SK-N-SH (cell line): ENCODE results near the gene PSMD1. TPM values are rescaled to one million over a fixed set of nuclear protein-coding genes. Genes with fewer than 3 reads are reported as not detected.

Experiments used
- CTCF ChIA-PET: fragments of 300-600, 350-600 bp; formaldehyde crosslinking; extraction: SDS; loops from one replicate; lab custom pipeline; 2021; lab: Yijun Ruan, JAX
- POLR2A ChIA-PET: fragments of 350-600 bp; sonication (Branson Sonifier 250); formaldehyde crosslinking; extraction: SDS; loops from one replicate; lab custom pipeline; 2020; ENCODE audit warnings: antibody characterized with exemption, inconsistent platforms; lab: Yijun Ruan, JAX
- DNase-seq: peaks from one replicate; pipeline ENCODE4 v3.0.0; 2012
- H2AFZ ChIP-seq: fragments of 200-600 bp; sonication (generic); 2 replicates; pipeline ENCODE4 v1.8.1; 2016; ENCODE audit warnings: antibody characterized with exemption, mild to moderate bottlenecking, low read depth
- H3F3A ChIP-seq: fragments of 200-600 bp; sonication (generic); replicated peaks from 2 replicates; pipeline ENCODE3; 2016; ENCODE audit warnings: antibody characterized with exemption, mild to moderate bottlenecking; ENCODE audit not compliant: insufficient read depth
- H3K27ac ChIP-seq, 2 experiments: fragments of 200-500 bp in 1 of 2; fragments of 200-600 bp in 1 of 2; sonication (Bioruptor generic) in 1 of 2; sonication (generic), shearing (Covaris generic) in 1 of 2; 2 replicates each; pipeline versions ENCODE4 v1.5.1 to v1.6.1; 2014 to 2016; ENCODE audit warnings: low read depth in 2 of 2, inconsistent platforms in 1 of 2, low read length in 1 of 2, mild to moderate bottlenecking in 1 of 2, mixed read lengths in 1 of 2
- H3K27me3 ChIP-seq: fragments of 200-600 bp; sonication (generic), shearing (Covaris generic); 2 replicates; pipeline ENCODE4 v1.6.1; 2016; ENCODE audit warnings: mixed run types; ENCODE audit not compliant: insufficient read depth
- H3K36me3 ChIP-seq, 2 experiments: fragments of 200-500 bp in 1 of 2; fragments of 200-600 bp in 1 of 2; sonication (Bioruptor generic) in 1 of 2; sonication (generic) in 1 of 2; replicated peaks in 1 of 2; 2 replicates each; pipeline versions ENCODE3 to v1.5.1; 2014 to 2016; ENCODE audit warnings: low read length in 1 of 2, mild to moderate bottlenecking in 1 of 2; ENCODE audit not compliant: insufficient read depth in 2 of 2, control insufficient read depth in 1 of 2
- H3K4me1 ChIP-seq, 2 experiments: fragments of 200-500 bp in 1 of 2; fragments of 200-600 bp in 1 of 2; sonication (Bioruptor generic) in 1 of 2; sonication (generic), shearing (Covaris generic) in 1 of 2; 2 replicates each; pipeline versions ENCODE4 v1.5.1 to v1.6.1; 2014 to 2016; ENCODE audit warnings: low read depth in 1 of 2, low read length in 1 of 2, mixed run types in 1 of 2; ENCODE audit not compliant: insufficient read depth in 2 of 2, control insufficient read depth in 1 of 2
- H3K4me2 ChIP-seq: fragments of 200-600 bp; sonication (generic), shearing (Covaris generic); 2 replicates; pipeline ENCODE4 v1.6.1; 2017; ENCODE audit warnings: mixed run types
- H3K4me3 ChIP-seq, 2 experiments: fragments of 200-500 bp in 1 of 2; fragments of 200-600 bp in 1 of 2; sonication (Bioruptor generic) in 1 of 2; sonication (generic), shearing (Covaris generic) in 1 of 2; 2 replicates each; pipeline versions ENCODE4 v1.5.1 to v1.8.1; 2014 to 2016; ENCODE audit warnings: low read depth in 2 of 2, inconsistent platforms in 1 of 2, low read length in 1 of 2, mild to moderate bottlenecking in 1 of 2, mixed read lengths in 1 of 2, moderate library complexity in 1 of 2
- H3K79me2 ChIP-seq: fragments of 200-600 bp; sonication (generic); 2 replicates; pipeline ENCODE4 v1.8.1; 2017; ENCODE audit warnings: mild to moderate bottlenecking; ENCODE audit not compliant: insufficient read depth
- H3K9ac ChIP-seq: fragments of 200-600 bp; sonication (generic); 2 replicates; pipeline ENCODE4 v1.6.1; 2017; ENCODE audit warnings: mixed run types
- H3K9me2 ChIP-seq: fragments of 200-600 bp; sonication (generic); 2 replicates; pipeline ENCODE4 v1.6.1; 2017; ENCODE audit warnings: mixed run types
- H3K9me3 ChIP-seq: fragments of 200-600 bp; sonication (generic); 2 replicates; pipeline ENCODE4 v1.6.1; 2017; ENCODE audit warnings: mixed run types, mild to moderate bottlenecking, moderate library complexity
- H4K20me1 ChIP-seq: fragments of 200-600 bp; sonication (generic); 2 replicates; pipeline ENCODE4 v1.6.1; 2017; ENCODE audit warnings: mild to moderate bottlenecking, mixed run types; ENCODE audit not compliant: insufficient read depth
- CHD2 ChIP-seq: fragments of 150-350 bp; IDR thresholded peaks from 2 replicates; pipeline ENCODE4 v1.6.1; 2018; ENCODE audit warnings: low read length; ENCODE audit not compliant: partially characterized antibody
- ELF1 ChIP-seq: IDR thresholded peaks from 2 replicates; pipeline ENCODE4 v1.4.0; 2012
- GABPA ChIP-seq: IDR thresholded peaks from 2 replicates; pipeline ENCODE4 v1.4.0; 2012; ENCODE audit warnings: low read depth, mild to moderate bottlenecking
- MXI1 ChIP-seq: IDR thresholded peaks from 2 replicates; pipeline ENCODE4 v1.6.1; 2012; ENCODE audit warnings: mild to moderate bottlenecking, low read depth, low read length, improper control_type of control experiment
- POLR2AphosphoS5 ChIP-seq: IDR thresholded peaks from 2 replicates; pipeline ENCODE4 v1.6.1; 2012; ENCODE audit warnings: low read depth, low read length
- RFX5 ChIP-seq: IDR thresholded peaks from 2 replicates; pipeline ENCODE4 v1.6.1; 2012; ENCODE audit warnings: mild to moderate bottlenecking, improper control_type of control experiment, low read length
- RXRA ChIP-seq: IDR thresholded peaks from 2 replicates; pipeline ENCODE4 v1.4.0; 2012; ENCODE audit warnings: low read depth, mild to moderate bottlenecking, borderline replicate concordance
- TAF1 ChIP-seq: IDR thresholded peaks from 2 replicates; pipeline ENCODE4 v1.6.1; 2012; ENCODE audit warnings: low read depth, mild to moderate bottlenecking, low read length, moderate library complexity, borderline replicate concordance
- TCF12 ChIP-seq: IDR thresholded peaks from 2 replicates; pipeline ENCODE4 v1.4.0; 2012
- YY1 ChIP-seq: IDR thresholded peaks from 2 replicates; pipeline ENCODE4 v1.4.0; 2012; ENCODE audit warnings: low read depth, mild to moderate bottlenecking
- WGBS: methylation state at CpG from one replicate; pipeline ENCODE4 v1.1.6; 2017; ENCODE audit warnings: low lambda C conversion rate; 5-methylcytosine and 5-hydroxymethylcytosine counted together
- polyA plus RNA-seq, 3 experiments: library from polyadenylated mRNA; depleted of rRNA; stranded (reverse); fragments of >200 nt; gene quantifications; 2 replicates each; pipeline ENCODE4 v1.2.3, GENCODE V29; 2012
- TF ChIP-seq, protein P1 (sequence below): IDR thresholded peaks from 2 replicates; pipeline ENCODE4 v1.4.0; 2012; ENCODE audit warnings: low read depth
- TF ChIP-seq, protein P2 (sequence below): fragments of 200-600 bp; sonication (generic); IDR thresholded peaks from 2 replicates; pipeline ENCODE4 v1.6.1; 2017; ENCODE audit warnings: antibody characterized with exemption, mild to moderate bottlenecking, moderate library complexity

Gene PSMD1
- polyA plus RNA-seq (2012; rRNA removed): 92.3 and 124 TPM in 2 replicates
- 92.4 and 102 TPM in 2 replicates for polyA plus RNA-seq (2012; cell fraction: cytosol; rRNA removed)
- 58.4 and 118 TPM in 2 replicates for polyA plus RNA-seq (2012; cell fraction: nucleus; rRNA removed)

DNA sequence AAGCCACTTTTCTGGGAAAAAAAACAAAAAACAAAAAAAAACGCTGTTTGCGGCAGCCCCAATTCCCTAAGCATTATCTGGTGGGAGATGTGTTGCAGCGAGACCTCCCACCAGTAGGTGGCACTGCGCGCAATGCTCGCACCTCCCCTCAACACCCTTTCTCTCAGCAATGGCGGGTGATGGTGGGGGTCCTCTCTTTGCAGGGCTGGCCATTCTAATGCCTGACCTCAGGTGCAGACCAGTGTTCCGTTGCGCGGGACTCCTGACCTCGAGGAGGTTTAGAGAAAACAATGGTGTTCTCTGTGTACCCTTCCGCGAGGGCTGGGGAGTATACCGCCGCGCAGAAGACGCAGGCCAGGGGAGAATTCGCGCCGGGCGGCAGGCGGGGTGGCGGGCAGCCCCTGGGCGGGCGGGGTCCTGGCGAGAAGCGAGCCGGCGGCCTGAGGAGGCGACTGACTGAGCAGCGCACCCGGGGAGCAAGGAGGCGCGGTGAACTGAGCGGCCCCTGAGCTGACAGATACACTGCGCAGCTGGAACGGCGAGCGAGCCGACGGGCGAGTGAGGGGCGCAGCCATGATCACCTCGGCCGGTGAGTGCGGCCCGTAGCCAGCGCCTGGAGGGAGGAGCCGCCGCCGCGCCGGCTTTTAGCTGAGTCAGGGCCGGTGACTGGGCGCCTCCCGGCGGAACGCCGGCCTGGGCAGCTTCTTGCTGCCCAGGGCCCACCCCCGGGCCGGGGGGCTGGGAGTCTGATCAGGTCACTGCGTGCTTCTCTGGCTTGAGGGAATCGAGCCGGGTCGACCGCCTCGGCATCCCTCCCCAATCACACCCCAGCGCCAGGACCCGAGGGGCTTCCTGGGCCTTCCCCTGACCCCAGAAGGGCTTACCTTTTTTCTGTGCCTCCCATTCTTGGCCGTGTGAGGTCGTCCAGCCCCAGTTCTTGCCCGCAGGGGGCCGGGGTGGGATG lies at the start of gene PSMD1:
Gene PSMD1, plus strand, starts transcription at position 415 of the 964 bp plus-strand sequence. Its CDS starts 159 bp downstream, at position 574.
- Histone ChIP-seq H3K9ac (peak within 1 kb of the TSS; percentile 95), H4K20me1 (peaks cover 29% of the 10 kb centered on the region), H3K27me3 (no peaks in the 10 kb centered on the region), H3K36me3 (peaks cover 6 to 7% of the 10 kb centered on the region in 2 experiments), H3K79me2 (peaks cover 50% of the 10 kb centered on the region), H3K4me1 (peaks cover 15 to 17% of the 10 kb centered on the region in 2 experiments; a peak in 3 of 4 replicates), H3K9me3 (no peaks in the 10 kb centered on the region), H3K4me3 (peak within 1 kb of the TSS; percentile 86 to 100), H3K9me2 (no peaks in the 10 kb centered on the region), H3K4me2 (peak within 1 kb of the TSS; percentile 88), H3K27ac (peak within 1 kb of the TSS; percentile 80 to 98), H3F3A (no peaks in the 10 kb centered on the region), H2AFZ (peak within 1 kb of the TSS; percentile 92)
- peak; percentile 97 for DNase-seq
- no peak; the same call in 1 of the 2 replicates for TF ChIP-seq TCF12
- TF ChIP-seq YY1: peak; percentile 91
- peak; percentile 76; the same call in 1 of the 2 replicates for TF ChIP-seq TAF1
- peak; percentile 55; the same call in 1 of the 2 replicates for TF ChIP-seq POLR2AphosphoS5
- peak; percentile 57 for TF ChIP-seq MXI1
- TF ChIP-seq, protein P1, sequence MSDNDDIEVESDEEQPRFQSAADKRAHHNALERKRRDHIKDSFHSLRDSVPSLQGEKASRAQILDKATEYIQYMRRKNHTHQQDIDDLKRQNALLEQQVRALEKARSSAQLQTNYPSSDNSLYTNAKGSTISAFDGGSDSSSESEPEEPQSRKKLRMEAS: peak; percentile 37; the same call in 1 of the 2 replicates
- TF ChIP-seq, protein P2, sequence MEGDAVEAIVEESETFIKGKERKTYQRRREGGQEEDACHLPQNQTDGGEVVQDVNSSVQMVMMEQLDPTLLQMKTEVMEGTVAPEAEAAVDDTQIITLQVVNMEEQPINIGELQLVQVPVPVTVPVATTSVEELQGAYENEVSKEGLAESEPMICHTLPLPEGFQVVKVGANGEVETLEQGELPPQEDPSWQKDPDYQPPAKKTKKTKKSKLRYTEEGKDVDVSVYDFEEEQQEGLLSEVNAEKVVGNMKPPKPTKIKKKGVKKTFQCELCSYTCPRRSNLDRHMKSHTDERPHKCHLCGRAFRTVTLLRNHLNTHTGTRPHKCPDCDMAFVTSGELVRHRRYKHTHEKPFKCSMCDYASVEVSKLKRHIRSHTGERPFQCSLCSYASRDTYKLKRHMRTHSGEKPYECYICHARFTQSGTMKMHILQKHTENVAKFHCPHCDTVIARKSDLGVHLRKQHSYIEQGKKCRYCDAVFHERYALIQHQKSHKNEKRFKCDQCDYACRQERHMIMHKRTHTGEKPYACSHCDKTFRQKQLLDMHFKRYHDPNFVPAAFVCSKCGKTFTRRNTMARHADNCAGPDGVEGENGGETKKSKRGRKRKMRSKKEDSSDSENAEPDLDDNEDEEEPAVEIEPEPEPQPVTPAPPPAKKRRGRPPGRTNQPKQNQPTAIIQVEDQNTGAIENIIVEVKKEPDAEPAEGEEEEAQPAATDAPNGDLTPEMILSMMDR: peak; percentile 96
- peak; percentile 50 for TF ChIP-seq CHD2
- no peak for TF ChIP-seq ELF1
- TF ChIP-seq GABPA: no peak
- TF ChIP-seq RFX5: no peak
- no peak for TF ChIP-seq RXRA
- ChIA-PET CTCF (interaction anchor here (0.7 to 1.6 kb wide), 10 partner anchors 12 to 401 kb away, joined by 3 to 6 read pairs (median 3); no protein-coding TSS in a partner anchor), POLR2A (no interaction called here)
- 2% methylated on average over 32 of the region's 73 CpGs for WGBS
